Measurements from ENCODE around the gene OPRL1.

Gene OPRL1

DNA sequence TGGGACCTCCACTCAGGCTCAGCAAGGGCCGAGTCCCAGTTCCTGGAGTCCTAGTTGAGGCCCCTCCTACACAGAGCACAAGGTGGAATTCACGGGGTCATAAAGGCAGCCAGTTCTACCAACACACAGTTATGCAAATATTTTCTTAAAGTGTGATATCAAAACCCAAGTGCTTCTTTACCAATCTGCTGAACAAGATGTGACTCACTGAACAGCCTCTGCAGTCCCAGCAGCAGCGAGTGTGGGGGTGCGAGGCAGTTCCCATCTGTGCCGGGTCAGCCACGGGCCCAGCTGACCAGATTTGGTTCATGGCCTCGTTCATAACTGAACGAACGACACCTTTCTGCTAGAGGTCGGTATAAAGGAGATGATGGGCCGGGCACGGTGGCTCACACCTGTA is 21.3 kb upstream of the OPRL1 start:
- H3K4me2 ChIP-seq (ENCODE audit: low read length), result no peak overlapping the region
- TF ChIP-seq, protein P1, sequence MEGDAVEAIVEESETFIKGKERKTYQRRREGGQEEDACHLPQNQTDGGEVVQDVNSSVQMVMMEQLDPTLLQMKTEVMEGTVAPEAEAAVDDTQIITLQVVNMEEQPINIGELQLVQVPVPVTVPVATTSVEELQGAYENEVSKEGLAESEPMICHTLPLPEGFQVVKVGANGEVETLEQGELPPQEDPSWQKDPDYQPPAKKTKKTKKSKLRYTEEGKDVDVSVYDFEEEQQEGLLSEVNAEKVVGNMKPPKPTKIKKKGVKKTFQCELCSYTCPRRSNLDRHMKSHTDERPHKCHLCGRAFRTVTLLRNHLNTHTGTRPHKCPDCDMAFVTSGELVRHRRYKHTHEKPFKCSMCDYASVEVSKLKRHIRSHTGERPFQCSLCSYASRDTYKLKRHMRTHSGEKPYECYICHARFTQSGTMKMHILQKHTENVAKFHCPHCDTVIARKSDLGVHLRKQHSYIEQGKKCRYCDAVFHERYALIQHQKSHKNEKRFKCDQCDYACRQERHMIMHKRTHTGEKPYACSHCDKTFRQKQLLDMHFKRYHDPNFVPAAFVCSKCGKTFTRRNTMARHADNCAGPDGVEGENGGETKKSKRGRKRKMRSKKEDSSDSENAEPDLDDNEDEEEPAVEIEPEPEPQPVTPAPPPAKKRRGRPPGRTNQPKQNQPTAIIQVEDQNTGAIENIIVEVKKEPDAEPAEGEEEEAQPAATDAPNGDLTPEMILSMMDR (IDR thresholded peaks at IDR 0.05; ENCODE audit: low read length), result no peak
- TF ChIP-seq EZH2 (IDR thresholded peaks at IDR 0.05; ENCODE audit: borderline replicate concordance, low read length), result no peak
- no peak overlapping the region for H2AFZ ChIP-seq (ENCODE audit: low read length)
- H3K9ac ChIP-seq (ENCODE audit: low read length), result no peak overlapping the region
- H3K27ac ChIP-seq (ENCODE audit: low read depth, low read length, poor library complexity, severe bottlenecking), result no peak overlapping the region
- no peaks in the 10 kb centered on the region for H3K9me2 ChIP-seq (ENCODE audit: low read depth, low read length)
- no peaks in the 10 kb centered on the region for H3K36me3 ChIP-seq (ENCODE audit: insufficient read depth, low read length)
- no peaks in the 10 kb centered on the region for H3K79me2 ChIP-seq (ENCODE audit: insufficient read depth, low read length)
- no peaks in the 10 kb centered on the region for H4K20me1 ChIP-seq (ENCODE audit: insufficient read depth, low read length)
- no peak overlapping the region for H3K4me3 ChIP-seq (ENCODE audit: low read depth, low read length, poor library complexity, severe bottlenecking)
- H3F3A ChIP-seq (ENCODE audit: insufficient read depth, low read length), result no peaks in the 10 kb centered on the region
- H3K27me3 ChIP-seq (ENCODE audit: insufficient read depth, low read length), result peaks cover 11% of the 10 kb centered on the region
- peaks cover 25% of the 10 kb centered on the region for H3K4me1 ChIP-seq (ENCODE audit: insufficient read depth, low read length, severe bottlenecking)
- H3K9me3 ChIP-seq (ENCODE audit: low read length), result no peaks in the 10 kb centered on the region

DNA sequence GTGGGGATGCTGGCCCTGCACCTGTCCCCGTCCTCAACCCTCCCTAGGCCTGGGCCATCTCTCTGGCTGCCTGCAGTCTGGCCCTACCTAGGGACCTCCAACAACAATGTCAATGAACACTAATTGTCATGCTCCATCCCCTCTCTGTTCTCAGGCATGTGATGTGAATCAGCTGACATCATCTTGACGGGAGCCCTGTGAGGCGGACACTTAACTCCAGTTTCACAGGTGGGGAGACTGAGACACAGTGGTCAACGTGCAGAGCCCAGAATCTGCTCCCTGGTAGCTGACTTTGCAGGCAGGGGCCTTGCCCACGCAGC is 17.6 kb upstream of the OPRL1 start:
- Histone ChIP-seq H2AFZ (ENCODE audit: low read length) (no peak overlapping the region), H3K27ac (ENCODE audit: low read depth, low read length, poor library complexity, severe bottlenecking) (no peak overlapping the region), H3K4me1 (ENCODE audit: insufficient read depth, low read length, severe bottlenecking) (peaks cover 41% of the 10 kb centered on the region)

DNA sequence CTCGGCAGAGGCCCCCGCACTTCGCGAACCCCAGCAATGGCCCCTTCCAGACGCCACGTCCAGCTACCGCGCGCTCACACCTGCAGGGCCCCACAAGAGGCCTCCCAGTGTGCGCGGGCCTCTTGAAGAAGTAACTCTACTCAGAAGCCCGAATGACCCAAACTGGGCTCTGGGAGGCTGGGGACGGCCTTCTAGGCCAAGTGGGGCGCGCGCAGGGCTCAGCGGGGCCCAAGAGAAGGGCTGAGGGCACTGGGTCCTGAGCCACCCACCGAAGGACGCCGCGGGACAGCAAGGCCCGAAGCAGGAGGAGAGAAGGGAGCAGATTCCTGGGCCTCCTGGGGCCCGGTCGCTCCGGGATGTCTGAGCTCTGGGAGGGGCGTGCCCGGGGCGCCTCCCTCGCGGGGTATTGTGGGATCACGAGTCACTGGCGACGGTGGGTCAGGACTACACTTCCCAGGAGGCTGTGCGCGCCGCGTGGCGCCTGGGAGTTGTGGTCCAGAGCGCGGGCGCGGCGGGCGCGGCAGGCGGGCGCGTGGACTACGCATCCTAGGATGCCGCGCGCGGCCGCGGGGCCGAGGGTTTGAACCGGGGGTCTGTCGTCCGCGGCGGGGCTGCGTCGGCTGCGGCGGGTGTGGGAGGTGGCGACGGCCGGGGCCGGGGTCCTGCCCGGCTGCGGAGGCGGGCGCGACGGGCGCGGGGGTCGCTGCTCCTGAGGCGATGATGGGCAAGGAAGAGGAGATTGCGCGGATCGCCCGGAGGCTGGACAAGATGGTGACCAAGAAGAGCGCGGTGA is 17.1 kb upstream of the OPRL1 start, which contains the start of gene TCEA2:
TCEA2 (plus strand) TSS at position 603 of the 793 bp plus-strand sequence; CDS start at position 718, 115 bp downstream.
- Histone ChIP-seq H3K4me3 (ENCODE audit: low read depth, low read length, poor library complexity, severe bottlenecking) (peak within 1 kb of the TSS; percentile 78), H3F3A (ENCODE audit: insufficient read depth, low read length) (no peaks in the 10 kb centered on the region), H3K9ac (ENCODE audit: low read length) (peak within 1 kb of the TSS; percentile 79), H3K27me3 (ENCODE audit: insufficient read depth, low read length) (no peaks in the 10 kb centered on the region; the same call in 1 of the 2 replicates), H3K9me3 (ENCODE audit: low read length) (no peaks in the 10 kb centered on the region), H3K36me3 (ENCODE audit: insufficient read depth, low read length) (no peaks in the 10 kb centered on the region), H2AFZ (ENCODE audit: low read length) (no peak within 1 kb of the TSS), H3K9me2 (ENCODE audit: low read depth, low read length) (no peaks in the 10 kb centered on the region), H3K4me1 (ENCODE audit: insufficient read depth, low read length, severe bottlenecking) (peaks cover 37% of the 10 kb centered on the region), H3K79me2 (ENCODE audit: insufficient read depth, low read length) (no peaks in the 10 kb centered on the region), H3K4me2 (ENCODE audit: low read length) (peak within 1 kb of the TSS; percentile 98), H3K27ac (ENCODE audit: low read depth, low read length, poor library complexity, severe bottlenecking) (no peak within 1 kb of the TSS), H4K20me1 (ENCODE audit: insufficient read depth, low read length) (no peaks in the 10 kb centered on the region)
- TF ChIP-seq EZH2 (IDR thresholded peaks at IDR 0.05; ENCODE audit: borderline replicate concordance, low read length), result no peak
- TF ChIP-seq, protein P1 (IDR thresholded peaks at IDR 0.05; ENCODE audit: low read length), result no peak

More for the DNA sequence above, 17.6 kb upstream of the OPRL1 start:
- Histone ChIP-seq H3K4me3 (ENCODE audit: low read depth, low read length, poor library complexity, severe bottlenecking) (peak overlapping the region; percentile 78), H3K9me2 (ENCODE audit: low read depth, low read length) (no peaks in the 10 kb centered on the region), H3K79me2 (ENCODE audit: insufficient read depth, low read length) (no peaks in the 10 kb centered on the region), H3K36me3 (ENCODE audit: insufficient read depth, low read length) (no peaks in the 10 kb centered on the region), H3K4me2 (ENCODE audit: low read length) (peak overlapping the region; percentile 98), H4K20me1 (ENCODE audit: insufficient read depth, low read length) (no peaks in the 10 kb centered on the region), H3K9ac (ENCODE audit: low read length) (peak overlapping the region; percentile 79; the same call in 1 of the 2 replicates), H3K9me3 (ENCODE audit: low read length) (no peaks in the 10 kb centered on the region), H3F3A (ENCODE audit: insufficient read depth, low read length) (no peaks in the 10 kb centered on the region), H3K27me3 (ENCODE audit: insufficient read depth, low read length) (no peaks in the 10 kb centered on the region; the same call in 1 of the 2 replicates)
- TF ChIP-seq, protein P1 (IDR thresholded peaks at IDR 0.05; ENCODE audit: low read length), result no peak
- TF ChIP-seq EZH2 (IDR thresholded peaks at IDR 0.05; ENCODE audit: borderline replicate concordance, low read length), result no peak
